ENCODE data around the gene CLSTN2.

CLSTN2 gene

GRCh38 chr3:140296796-140297352 is 361.9 kb downstream of the CLSTN2 start:
- no peak for DNase-seq

GRCh38 chr3:140298043-140298442 is 363.1 kb downstream of the CLSTN2 start:
- no peak for DNase-seq

GRCh38 chr3:140298569-140299070 is 363.6 kb downstream of the CLSTN2 start:
- DNase-seq = no peak

GRCh38 chr3:140303875-140304274 is 368.9 kb downstream of the CLSTN2 start:
- no peak for DNase-seq

- no peak for DNase-seq
These were observed 373.6 kb downstream of the CLSTN2 start for GRCh38 chr3:140308535-140308934.

GRCh38 chr3:140311428-140311827 is 376.4 kb downstream of the CLSTN2 start:
- DNase-seq = no peak

- DNase-seq = no peak
These were observed 381.0 kb downstream of the CLSTN2 start for GRCh38 chr3:140315955-140316354.

GRCh38 chr3:140316466-140316865 is 381.5 kb downstream of the CLSTN2 start:
- DNase-seq = no peak

- DNase-seq = no peak
These were observed 381.9 kb downstream of the CLSTN2 start for GRCh38 chr3:140316868-140317400.

- DNase-seq = no peak
These were observed 384.8 kb downstream of the CLSTN2 start for GRCh38 chr3:140319739-140320138.

- DNase-seq = no peak
These were observed 388.6 kb downstream of the CLSTN2 start for GRCh38 chr3:140323561-140323960.

GRCh38 chr3:140332131-140332530 is 397.1 kb downstream of the CLSTN2 start:
- DNase-seq = no peak

GRCh38 chr3:140334132-140334929 is 399.3 kb downstream of the CLSTN2 start:
- DNase-seq = no peak

GRCh38 chr3:140336465-140336864 is 401.5 kb downstream of the CLSTN2 start:
- DNase-seq = no peak

GRCh38 chr3:140338916-140339315 is 403.9 kb downstream of the CLSTN2 start:
- DNase-seq = no peak

GRCh38 chr3:140341203-140341602 is 406.2 kb downstream of the CLSTN2 start:
- no peak for DNase-seq

- DNase-seq = no peak
These were observed 406.9 kb downstream of the CLSTN2 start for GRCh38 chr3:140341817-140342403.

GRCh38 chr3:140342668-140343067 is 407.7 kb downstream of the CLSTN2 start:
- DNase-seq = no peak

GRCh38 chr3:140343211-140344081 is 408.5 kb downstream of the CLSTN2 start:
- DNase-seq = no peak

- no peak for DNase-seq
These were observed 409.1 kb downstream of the CLSTN2 start for GRCh38 chr3:140344082-140344454.

- DNase-seq = no peak
These were observed 409.7 kb downstream of the CLSTN2 start for GRCh38 chr3:140344601-140345205.

- DNase-seq = no peak
These were observed 412.2 kb downstream of the CLSTN2 start for GRCh38 chr3:140347151-140347550.

Data from 8988T (cell line).